RPMI8226 (cell line): ENCODE results near the gene OMP.
"Not testable (repeated sequence)": the region's sequence is repeated elsewhere in the genome, so short reads cannot be mapped to it uniquely, and the experiment has no call there.

Source experiments
- DNase-seq: peaks from one replicate; pipeline ENCODE4 v3.0.0-alpha.2; 2015

Gene OMP, protein sequence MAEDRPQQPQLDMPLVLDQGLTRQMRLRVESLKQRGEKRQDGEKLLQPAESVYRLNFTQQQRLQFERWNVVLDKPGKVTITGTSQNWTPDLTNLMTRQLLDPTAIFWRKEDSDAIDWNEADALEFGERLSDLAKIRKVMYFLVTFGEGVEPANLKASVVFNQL

DNA sequence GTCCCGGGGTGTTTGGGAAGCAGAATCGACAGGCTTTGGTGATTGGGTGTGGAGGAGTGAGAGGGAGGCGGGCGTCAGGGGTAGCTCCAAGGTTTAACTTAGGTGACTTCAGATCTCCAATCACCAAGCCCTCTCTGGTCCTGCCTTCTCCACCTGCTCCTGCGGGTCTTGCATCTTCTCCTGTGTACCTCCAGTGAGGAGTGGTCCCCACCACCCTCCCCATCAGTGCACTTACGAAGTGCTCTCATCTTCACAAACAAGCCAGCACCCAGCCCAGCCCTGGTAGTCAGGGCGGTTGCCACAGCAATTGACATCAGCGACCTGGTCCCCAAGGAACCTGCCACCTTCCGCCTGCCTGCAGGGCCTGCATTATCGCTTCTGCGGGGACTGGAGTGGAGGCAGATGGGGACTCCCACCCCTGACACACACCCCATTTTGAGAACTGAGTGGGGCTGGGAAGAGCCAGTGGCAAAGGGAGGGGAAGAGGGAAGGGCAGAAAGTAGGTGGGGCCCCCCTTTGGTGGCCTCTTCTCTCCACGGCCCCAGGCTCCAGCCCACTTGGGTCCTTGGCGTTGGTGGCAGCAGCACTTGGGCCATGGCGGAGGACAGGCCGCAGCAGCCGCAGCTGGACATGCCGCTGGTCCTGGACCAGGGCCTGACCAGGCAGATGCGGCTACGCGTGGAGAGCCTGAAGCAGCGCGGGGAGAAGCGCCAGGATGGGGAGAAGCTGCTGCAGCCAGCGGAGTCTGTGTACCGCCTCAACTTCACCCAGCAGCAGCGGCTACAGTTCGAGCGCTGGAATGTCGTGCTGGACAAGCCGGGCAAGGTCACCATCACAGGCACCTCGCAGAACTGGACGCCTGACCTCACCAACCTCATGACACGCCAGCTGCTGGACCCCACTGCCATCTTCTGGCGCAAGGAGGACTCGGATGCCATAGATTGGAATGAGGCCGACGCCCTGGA lies at the start of gene OMP:
OMP (plus strand) TSS at position 595 of the 965 bp plus-strand sequence; CDS start at position 595, 0 bp downstream.
- no peak for DNase-seq

DNA sequence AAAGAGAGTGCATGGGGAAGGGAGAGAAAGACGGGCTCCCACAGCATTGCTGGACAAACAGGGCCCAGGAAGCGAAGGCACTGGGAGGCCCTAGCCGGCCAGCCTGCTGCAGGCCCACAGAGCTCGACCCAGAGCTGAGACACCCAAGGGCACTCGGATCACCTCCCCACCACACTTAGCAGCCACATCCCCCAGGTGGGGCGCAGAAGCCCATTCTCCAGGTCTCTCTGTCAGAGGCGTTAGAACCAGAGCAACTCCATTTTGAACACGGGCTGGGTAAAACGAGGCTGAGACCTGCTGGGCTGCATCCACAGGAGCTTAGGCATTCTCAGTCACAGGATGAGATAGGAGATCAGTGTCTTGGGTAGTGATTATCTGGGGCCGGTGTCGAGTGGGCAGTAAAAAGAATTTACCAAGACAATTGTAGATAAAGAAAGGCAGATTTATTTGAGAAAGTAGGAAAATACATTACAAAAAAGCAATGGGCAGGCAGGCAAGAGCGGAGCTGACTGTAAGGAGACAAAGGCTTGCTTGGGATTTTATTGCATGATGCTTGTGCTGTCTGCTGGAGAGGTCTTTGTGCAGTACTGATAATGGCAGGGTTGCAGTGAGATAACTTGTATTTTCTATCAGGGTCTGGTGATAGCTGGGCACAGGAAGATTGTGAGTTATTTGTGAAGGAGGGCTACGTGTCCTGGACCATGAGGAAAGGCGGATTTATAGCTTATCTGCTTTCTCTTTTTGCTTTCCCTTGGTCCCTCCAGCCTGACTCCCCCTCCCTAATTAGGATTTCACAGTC lies 49.2 kb upstream of the OMP start:
- DNase-seq: no peak

DNA sequence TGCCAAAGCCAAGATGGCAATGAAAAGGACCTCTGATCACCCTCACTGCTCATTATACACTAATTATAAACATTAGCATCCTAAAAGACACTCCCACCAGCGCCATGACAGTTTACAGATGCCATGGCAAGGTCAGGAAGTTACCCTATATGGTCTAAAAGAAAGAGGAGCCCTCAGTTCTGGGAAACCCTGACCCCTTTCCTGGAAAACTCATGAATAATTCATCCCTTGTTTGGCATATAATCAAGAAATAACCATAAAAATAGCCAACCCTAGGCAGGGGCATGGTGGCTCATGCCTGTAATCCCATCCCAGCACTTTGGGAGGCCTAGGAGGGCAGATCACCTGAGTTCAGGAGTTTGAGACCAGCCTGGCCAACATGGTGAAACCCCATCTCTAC lies 48.6 kb upstream of the OMP start:
- DNase-seq: no peak

DNA sequence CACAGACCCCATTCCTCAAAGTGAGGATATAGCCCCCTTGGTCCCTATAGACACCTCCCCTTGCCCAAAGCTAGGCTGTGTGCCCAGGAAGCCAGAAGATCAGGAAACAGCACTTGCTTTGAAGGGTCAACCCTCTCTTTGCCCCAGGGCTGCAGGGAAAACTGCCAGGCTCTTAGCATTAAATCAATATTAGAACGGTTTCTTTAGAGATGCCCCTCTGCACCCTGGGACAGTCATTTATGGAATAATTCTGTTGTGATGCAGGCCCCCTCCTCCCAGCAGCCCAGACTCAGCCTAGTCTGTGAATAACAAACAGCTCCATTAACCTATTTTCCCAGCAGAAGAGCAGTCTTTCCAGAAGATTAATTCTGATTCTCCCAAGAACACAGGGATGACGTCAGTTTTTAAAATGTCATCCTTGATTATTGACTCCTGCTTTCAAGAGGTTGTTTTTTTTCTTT lies 47.5 kb upstream of the OMP start:
- no peak for DNase-seq

DNA sequence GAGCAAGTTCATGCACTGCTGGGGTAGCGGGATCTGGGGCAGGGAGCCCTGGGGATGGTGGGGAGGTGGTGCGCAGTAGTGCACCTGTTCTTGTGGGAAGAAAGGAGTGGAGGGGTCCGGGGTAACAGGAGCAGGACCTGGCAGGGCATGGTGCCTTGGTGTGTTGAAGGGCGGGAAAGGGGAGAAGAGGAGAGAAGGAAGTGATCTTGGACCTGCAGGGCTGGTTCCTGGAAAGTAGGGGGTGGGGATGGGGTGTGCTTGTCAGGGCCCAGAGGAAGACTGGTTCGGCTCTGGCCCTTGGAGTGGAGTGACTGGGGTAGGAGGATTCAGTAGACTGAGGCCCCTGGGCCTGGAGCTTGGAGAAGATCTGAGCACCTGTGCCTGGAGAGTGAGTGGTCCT lies 46.7 kb upstream of the OMP start:
- DNase-seq: no peak

DNA sequence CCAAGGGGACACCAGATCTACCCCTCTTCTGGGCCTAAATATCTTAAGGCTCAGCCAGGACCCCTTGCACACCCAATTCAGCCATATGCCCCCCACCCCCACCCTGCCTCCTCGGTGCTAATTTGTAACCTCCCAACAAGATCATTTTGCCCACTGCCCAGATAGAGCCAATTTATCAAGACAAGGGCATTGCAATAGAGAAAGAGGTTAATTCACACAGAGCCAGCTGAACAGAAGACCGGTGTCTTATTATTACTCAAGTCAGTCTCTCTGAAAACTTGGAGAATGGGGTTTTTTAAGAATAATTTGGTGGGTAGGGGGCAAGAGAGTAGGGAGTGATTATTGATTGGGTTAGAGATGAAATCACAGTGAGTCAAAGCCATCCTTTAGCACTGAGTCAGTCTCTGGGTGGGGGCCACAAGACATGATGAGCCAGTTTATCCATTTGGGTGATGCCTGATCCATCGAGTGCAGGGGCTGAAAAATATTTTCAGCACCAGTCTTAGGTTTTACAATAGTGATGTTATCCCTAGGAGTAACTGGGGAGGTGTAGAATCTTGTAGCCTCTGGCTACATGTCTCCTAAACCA lies 45.7 kb upstream of the OMP start:
- no peak for DNase-seq

DNA sequence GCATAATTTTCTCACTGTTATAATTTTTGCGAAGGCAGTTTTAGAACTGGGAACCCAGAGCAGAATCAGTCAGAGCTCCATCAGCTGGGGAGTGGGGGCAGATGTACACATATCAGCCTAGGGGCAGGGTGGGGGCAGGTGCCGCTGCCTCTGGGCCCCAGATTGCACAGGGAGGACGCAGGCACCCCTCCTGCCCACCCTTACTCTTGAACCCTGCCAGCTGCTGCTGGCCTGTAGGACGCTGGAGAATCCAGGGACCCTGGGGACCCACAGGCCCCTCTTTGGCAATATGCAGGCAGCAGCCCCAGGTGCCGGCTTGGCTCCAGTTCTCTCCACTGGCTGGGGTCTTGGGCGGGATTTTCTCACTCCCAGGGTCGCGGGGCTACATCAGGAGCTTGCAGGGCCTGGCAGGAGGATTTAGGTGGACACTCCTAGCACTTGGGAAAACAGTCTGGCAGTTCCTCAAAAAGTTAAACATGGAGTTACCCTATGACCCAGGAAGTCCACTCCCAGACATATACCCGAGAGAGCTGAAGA lies 44.6 kb upstream of the OMP start:
- DNase-seq: no peak

DNA sequence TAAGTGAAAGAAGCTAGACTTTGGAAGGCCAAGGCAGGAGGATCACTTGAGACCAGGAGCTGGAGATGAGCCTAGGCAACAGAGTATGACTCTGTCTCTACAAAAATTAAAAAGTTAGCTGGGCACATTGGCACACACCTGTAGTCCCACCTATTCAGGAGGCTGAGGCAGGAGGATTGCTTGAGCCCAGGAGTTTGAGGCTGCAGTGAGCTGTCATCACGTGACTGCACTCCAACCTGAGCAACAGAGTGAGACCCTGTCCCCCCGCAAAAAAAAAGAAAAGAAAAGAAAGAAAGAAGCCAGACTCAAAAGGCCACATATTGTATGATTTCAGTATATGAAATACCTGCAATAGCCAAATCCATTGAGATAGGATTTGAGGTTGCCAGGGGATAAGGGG lies 43.7 kb upstream of the OMP start:
- no peak for DNase-seq

DNA sequence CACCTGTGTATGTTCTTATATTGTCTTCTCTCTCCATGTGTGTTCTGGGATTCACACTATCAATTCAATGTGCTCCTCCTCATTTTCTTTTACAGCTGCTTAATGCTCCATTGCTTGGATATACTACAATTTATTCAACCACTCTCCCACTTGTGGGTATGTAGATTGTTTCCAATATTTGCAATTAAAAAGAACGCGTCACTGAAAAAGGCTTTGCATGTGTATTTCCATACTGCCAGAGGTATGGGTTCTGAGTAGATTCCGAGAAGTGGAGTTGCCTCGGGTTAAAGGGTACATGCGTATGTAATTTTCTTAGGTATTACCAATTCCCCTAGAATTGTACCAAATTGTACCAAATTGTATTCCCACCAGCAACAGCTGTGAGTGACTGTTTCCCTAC lies 42.8 kb upstream of the OMP start:
- DNase-seq: no peak

DNA sequence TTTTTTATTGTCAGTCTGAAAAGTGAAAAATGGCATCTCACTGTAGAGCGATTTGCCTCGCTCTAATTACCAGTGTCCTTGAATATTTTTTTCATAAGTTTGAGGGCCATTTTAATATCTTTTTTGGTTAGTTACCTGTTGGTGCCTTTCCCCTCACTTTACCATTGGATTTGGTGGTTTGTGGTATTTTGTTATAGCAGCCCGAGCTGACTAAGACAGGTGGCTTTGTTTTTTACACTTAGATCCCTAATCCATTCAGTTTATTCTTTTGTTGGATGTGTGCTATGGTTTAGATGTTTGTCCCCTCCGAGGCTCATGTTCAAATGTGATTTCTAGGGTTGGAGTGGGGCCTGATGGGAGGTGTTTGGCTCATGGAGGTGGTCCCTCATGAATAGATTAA lies 42.4 kb upstream of the OMP start:
- DNase-seq: no peak

DNA sequence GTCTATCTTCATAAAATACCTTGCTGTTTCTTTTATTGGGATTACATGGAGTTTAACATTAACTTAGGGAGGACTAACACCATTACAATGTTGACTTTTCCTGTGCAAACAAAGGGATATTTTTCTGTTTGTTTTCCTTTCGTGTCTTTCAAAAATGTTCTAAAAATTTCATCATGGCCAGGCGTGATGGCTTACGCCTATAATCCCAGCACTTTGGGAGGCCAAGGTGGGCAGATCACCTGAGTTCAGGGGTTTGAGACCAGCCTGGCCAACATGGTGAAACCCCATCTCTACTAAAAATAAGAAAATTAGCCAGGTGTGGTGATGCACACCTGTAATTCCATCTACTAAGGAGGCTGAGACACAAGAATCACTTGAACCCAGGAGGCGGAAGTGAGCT lies 41.4 kb upstream of the OMP start:
- DNase-seq: not testable (repeated sequence)

DNA sequence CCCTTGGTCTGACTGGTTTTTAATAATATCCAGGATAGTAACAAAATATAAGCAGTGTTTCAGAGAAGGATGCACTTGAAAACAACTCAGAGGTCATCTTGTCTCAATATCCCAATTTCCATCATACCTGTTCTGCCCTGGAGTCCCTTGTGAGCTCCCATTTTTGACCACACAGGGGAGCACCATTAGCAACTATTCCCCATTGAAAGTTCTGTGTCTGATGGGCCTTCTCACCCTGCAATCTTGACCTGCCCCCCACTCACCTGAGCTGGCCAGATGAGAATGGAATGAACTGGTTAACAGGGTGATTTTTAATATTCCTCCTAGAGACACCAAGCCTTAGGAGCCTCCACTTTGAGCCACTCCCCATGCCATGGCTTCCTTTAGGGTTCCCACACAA lies 39.7 kb upstream of the OMP start:
- DNase-seq: no peak

DNA sequence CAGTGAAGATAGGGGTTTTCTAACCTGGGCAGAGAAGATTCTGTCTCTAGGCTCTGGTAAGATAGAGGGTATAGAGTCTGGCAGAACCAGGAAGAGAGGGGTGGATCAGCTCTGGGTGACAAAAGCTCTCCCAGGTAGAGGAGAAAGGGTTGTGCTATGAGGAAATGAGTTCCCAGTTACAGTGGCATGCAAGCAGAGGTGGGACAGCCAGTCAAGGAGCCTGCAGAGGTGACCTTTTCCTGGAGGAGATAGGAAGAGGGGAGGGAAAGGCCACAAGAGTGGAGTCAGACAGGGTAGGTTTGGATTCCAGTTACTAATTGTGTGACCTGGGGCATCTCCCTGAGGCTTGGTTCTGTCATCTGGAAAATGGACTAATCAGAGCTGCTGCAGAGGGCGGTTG lies 39.2 kb upstream of the OMP start:
- no peak for DNase-seq

DNA sequence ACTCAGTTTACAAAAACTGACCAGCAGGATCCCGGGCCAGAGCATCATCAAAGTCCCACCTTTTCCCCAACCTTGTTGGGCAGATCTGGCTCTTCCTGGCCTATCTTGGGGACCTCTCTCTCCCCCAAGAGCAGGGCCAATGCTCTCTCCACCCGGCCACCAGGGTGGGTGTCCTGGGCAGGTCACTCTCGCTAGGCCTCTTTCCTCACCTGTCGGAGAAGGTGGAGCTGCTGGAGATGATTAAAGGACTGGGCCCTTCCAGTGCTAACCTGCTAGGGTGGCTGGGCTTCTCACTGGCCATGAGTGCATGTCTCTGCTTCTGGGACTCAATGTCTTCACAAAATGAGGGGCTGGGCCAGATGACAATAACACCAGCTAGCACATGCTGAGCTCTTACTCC lies 38.8 kb upstream of the OMP start:
- no peak for DNase-seq

DNA sequence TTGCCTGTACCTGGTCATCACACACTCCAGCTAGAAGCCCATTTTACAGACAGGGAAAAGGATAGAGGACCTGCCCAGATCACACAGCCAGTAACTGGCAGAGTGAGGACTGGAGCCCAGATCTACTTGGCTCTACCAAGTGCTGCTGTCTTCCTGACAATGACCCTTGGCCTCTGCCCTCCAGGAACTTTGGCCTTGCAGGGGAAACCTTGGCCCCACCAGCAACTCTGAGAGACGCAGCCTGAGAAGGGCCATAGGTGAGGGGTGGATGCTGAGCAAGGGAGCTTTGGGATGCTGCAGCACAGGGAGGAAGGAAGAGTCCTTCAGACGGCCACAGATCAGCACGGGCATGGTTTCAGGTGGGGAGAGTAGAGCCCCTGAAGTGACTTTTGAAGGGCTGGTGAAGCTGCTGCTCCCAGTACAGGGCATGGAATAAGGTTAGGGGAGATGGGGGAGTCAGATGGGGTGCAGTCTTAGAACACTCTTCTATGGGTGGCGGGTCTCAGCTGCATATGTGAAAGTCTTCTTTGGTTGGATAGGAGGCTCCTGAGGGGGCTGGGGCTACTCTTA lies 37.9 kb upstream of the OMP start:
- DNase-seq: no peak

DNA sequence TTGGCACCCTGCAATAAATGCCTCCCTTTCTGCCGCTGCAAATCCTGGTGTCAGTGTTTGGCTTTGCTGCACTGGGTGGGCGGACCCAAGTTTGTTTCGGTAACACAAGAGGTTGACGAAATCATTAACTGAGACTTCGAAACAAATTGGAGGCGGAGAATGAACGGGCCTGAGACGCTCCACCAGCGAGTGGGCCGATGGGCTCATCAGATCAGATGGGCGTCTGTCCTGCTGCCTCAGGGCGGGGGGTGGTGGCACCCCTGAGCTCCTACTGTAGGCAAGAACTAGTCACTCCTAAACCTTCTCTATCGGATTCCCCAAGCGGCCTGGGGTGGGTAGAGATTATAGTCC lies 36.8 kb upstream of the OMP start:
- no peak for DNase-seq

DNA sequence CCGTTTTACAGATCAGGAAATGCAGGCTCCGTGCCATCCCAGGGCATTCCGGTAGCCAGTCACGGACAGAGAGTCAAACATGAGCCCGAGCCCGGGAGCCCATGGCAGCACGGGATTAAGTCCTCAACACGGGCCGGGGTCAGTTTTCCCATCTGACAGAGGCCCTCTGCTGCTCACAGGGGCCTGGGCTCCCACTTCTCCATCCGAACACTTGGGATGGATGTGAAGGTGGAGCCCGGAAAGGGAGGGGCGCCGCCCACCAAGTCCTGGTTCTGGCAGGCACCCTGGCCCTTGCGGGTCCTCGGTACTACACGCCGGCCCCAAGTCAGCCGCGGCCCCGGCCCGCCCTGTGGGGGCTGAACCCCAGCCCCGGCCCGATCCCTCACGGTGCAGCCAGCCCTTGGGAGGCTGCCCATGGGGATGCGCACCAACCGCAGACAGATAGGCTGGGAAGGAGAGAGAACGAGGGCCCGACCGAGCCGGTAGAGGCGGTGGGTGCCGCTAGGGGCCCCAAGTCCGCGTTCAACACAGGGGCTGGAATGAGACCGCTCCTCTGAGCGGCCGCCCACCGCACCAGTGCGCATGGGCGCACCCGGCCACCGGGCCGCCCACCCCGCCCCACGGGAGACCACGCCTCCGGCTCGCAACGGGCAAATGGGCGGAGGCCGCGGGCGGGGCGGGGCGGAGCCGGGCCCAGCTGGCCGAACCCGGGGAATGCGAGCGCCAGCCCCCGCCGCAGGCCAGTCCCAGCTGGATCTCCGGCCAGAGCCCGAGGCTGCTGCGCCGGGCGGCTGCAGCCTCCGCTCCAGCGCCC lies 36.2 kb upstream of the OMP start, which contains the start of gene CAPN5:
CAPN5 (plus strand) TSS at position 743 of the 814 bp plus-strand sequence. CDS start 17,916 bp downstream, outside the sequence.
- peak; percentile 90 for DNase-seq

DNA sequence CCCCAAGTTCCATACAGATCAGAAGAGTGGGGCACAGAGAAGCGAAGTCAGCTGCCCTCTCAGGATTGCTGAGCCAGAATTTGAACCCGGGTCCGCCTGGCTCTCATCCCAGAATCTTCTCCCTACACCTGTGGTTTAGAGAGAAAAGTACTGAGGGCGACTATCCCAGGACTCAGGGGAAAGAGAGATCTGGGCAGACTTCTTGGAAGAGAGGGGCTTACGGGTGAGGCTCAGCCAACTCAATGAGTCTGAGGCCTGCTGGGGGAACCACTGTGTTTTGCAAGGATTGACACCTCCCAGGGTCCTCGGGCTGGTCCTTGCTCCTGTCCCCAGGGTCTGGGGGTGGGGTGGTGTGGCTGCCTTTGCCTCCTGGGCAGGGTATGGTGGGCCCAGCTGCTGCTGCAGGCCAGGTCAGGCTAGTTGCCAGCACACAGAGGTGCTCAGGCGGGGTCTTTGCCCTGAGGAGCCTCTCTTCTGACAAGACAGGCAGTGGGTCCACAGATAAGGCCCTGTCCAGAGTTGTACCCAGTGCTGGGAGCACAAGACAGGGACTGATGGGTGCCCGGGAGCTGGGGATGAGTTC lies 34.7 kb upstream of the OMP start:
- DNase-seq: no peak

DNA sequence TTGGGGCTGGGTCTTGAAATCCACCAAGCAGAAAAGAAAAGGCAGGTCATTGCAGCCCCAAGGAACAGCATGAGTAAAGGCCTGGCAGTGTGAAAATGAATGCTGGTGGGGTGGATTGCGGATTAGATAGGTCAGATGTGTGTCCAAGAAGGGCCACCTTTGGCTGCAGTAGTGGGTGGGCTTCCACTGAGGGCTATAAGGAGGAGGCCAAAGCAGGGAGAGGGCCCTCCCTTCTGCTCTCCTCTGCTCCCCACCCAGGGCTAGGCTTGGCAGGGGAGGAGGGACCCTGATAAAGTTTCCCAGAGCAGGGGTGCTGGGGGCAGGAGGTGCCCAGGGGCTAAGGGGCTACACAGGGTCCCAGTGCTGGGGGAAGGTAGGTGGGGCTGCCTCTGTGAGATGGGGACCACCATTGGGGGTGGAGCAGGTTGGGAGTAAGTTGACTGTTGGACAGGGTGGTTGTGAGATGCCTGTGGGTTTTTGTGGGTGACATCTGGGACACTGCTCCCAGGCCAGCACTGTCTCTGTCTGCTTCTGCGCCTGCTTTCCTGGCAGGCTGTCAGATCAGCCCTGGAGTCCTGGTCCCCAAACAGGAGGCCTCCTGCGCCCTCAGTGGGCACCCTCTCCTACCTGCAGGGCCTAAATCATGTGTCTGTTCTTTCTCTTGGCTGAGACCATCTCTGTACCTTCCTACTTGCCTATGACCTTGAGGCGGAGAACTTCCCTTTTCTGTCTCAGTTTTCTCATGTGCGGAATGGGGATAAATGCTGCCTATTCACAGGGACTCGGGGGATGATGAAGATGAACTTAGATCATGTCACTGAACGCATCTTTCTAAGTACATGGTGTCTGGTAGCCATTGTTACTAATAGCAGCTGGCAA lies 33.9 kb upstream of the OMP start:
- DNase-seq: no peak

DNA sequence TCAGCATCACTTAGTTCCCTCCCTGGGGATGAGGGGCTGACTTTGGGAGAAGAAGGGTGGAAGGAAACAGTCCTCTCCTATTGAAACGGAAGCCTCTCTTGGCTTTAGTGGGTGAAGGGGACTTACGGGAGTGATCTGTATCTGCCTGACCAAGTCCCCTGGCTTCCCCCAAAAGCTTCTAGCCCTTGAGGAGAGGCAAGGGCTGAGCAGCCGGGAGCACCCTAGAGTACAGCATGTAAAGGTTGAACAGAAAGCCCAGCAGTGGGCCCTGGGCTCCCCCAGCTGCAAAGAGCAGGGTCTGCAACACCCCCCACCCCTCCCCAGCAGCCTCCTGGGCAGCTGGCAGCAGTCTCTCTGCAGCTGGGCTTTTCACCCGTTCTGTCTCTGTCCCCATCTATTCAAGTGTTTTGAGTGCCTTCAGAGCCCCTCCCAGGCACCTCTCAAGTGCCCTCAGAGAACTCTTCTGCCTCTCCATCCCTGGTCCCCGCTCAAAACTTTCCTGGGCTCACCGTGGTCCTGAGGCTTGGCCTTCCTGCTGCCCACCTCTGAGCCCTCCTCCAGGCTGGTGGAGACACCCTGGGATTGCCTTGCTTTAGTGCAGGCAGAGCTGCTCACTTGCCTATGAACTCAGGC lies 33.2 kb upstream of the OMP start:
- DNase-seq: no peak
